NOMO-1 treated with DMSO at 0.1 percent for 48 hours (cell line): Measurements from ENCODE around the gene MTR.
A peak's percentile ranks its signal among the peaks of the same experiment; 100 is the strongest.

ENCODE experiments used
- DNase-seq: peaks from one replicate; lab custom pipeline; 2025; ENCODE audit not compliant: unreplicated experiment; lab: John Stamatoyannopoulos, UW

MTR gene

DNA sequence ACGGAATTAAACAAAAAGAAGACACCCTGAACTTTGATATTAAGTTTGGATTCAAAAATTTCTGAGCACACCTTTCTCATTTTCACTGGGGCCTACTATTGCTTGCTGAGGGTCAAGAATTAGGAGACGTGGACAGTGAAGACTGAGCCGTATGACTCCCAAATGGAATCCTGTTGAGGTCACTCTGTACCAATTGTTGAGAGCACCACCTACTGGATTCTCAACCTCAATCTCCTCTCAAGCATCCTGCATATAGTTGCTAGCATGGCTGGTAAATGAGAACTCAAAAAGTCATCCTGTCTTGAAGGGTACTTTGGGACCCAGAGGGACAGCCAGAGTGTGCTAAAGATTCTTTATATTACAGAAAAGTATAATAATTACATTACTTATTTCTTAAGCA lies 20.2 kb upstream of the MTR start:
- DNase-seq, result no peak

DNA sequence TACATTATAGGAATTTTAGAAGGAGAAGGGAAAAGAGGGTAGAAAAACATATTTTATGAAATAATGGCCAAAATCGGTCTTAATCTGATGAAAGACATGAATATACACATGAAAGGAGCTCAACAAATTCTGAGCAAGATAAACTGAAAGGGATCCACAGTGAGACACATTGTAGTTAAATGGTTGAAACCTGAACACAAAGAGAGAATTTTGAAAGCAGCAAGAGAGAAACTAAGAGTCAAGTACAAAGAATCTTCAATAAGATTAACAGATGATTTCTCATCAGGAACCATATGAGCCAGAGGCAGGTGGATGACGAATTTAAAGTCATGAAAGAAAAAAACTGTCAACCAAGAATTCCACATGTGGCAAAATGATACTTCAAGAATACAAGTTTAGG lies 15.8 kb upstream of the MTR start:
- no peak for DNase-seq

DNA sequence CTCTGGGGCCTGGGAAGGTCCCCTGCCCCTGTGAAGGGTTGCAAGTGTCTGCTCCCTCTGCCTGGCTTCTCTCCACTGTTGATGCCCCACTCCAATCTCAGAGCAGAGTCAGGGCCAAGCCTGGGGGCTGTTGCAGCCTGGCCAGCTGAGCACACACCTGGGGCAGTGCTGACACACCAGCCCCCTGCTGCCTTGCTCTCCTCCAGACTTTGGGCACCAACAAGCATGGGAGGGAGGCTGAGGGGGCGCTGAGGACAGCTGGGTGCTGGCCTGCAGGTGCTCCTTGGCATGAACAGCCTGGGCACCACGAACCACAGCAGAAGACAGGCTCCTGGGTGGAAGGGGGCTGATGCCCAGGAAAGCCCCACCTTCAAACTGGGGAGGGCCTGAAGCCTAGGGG lies 9.6 kb upstream of the MTR start:
- no peak for DNase-seq

DNA sequence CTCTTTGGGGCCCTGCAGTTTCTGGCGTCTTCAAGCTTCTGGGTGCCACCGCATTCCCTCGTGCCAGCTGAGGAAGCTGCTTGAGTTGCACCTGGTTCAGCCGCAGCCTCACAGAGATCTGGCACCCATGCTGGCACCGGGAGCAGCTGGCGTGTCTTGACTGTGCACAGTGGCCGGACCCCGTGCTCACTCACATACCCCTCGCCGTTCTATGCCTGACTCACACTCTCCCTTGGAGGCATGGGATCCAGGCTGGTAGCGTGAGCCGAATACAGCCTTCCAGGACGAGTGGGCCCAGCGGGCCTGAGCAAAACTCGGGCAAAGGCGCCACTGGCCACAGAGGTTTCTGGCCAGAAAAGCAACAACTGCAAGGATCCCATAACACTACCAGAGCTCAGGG lies 8.6 kb upstream of the MTR start:
- DNase-seq, result no peak

DNA sequence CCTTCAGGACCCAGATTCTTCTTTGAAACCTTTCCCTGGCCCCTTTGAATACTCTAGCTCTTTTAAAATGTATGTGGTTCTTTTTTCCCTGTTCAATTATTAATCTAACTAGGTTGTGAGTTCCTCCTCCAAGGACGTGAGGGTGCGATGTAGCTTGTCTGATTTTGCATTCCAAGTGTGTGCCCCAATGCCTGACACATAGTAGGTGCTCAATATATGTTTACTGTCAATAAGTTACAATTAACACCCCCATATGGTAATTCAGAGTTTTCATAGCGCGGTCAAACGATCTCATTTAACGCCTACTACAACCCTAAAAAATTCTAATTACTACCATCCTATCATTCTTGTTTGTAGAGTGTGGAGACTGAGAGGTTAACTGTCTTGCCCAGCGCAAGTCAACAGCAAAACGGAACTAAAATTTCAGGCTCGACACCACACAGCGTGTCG lies 482 bp upstream of the MTR start:
- no peak for DNase-seq

DNA sequence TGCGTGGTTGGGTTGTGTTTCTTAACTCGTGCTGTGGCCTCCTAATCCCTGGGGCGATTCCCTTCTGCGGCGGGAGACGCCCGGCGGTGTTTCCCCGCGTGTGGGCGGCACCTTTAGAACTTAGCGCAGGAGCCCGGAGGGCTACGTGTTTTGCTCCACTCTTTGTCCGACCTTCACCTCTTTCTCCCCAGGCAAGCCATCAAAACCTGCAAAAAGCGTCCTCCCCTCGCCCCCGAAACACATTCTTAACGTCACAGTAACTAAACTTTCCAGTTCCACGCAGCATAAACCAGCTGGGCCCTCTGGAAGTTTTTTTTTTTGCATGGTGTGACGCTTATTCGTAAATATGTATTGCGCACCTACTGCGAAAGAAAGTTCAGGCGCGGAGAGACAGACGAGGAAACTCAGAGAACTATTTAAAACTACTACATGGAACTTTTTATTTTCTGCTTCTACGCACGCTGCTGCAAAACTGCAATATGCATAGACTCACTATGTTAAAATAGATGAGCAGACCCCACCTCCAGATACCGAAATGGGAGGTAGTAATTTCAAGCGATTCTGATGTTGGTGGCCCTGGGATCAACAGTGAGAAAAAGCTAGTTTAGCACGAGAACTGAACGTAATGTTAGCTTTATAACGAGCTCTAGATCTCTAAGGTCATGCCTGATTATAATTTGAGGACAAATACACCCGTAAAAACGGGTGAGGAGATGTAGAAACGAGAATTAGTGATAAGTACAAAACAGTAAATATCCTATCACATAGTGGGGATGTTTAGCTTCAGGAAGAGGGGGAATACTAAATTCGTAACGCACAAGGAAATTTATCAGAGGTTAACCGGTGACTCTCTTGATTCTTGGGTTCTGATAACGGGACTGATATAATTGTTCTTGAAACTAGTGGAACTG lies 920 bp downstream of the MTR start:
- DNase-seq, result peak; percentile 40

DNA sequence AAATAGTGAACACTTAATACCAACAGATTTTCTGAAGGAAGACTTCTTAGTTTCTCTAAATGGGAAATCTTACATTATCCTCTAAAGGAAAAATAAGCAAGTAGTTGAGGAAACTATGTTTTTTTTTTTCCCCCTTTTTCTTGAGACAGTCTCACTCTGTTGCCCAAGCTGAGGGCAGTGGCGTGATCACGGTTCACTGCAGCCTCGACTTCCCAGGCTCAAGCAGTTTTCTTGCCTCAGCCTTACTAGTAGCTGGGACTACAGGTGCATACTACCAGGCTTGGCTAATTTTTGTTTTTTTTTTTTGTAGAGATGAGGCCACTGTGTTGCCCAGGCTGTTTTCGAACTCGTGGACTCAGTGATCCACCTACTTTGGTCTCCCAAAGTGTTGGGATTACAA lies 3.9 kb downstream of the MTR start:
- no peak for DNase-seq

DNA sequence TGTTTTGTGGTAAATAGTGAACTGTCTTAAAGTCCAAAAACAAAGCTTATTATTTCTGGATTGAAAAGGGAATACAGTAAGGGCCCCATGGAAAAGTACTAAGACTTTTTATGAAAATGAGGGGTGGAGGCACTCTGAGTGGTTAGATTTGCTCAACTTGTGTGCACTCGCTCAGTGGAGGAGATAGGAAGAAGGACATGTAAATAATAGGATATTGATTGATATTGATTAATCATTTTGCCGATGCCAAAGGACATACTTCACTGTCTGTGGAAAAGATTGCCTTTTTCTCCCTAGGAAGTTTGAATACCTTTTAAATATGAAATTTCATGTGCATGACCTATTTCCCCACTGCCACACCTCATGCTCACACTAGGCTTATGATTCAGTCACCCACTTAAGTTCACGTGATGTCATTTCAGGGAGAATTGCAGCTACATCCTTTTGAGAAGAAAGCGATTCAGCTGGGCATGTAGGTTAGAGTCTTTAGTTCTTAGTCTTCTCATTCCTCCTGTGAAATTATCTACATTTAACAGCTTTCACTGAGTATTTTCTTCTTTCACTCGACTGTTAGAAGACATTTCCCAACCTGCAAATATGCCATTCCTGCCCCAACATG lies 5.0 kb downstream of the MTR start:
- DNase-seq, result no peak

DNA sequence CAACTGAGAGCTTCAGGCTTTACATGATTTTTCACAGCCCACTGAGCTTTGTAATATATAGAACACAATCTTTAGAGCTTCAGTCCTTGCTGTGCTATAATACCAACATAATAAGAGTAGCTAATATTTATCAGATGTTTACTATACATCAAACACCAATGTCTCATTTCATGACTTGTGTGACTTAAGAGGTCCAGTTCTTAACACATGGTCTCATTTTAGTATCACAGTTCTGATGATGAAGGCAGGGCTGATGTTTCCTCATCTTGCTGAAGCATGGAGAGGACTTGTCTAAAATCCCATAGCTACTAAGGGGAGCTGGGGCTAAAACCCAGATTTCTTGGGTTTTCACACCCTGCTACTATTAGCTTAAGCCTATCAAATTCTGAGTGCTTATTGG lies 5.5 kb downstream of the MTR start:
- DNase-seq, result no peak

DNA sequence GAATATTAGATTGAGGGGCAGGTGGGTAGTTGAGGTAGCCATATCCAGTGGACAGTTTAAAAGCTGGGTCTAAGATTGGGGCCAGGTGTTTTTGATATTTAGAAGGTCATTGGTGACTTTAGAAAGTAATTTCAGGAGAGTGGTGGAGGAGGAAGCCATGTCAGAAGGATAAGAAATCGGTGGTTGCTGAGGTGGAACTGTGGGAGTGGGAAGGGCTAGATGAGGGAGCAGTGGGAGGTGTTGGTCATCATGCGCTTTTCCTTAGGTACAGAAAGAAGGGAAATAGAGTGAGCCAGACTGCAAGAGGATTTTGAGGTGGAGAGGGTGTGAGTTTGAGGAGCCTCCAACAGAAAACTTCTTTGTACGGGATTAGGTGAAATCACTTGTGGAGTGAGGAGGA lies 7.2 kb downstream of the MTR start:
- no peak for DNase-seq

DNA sequence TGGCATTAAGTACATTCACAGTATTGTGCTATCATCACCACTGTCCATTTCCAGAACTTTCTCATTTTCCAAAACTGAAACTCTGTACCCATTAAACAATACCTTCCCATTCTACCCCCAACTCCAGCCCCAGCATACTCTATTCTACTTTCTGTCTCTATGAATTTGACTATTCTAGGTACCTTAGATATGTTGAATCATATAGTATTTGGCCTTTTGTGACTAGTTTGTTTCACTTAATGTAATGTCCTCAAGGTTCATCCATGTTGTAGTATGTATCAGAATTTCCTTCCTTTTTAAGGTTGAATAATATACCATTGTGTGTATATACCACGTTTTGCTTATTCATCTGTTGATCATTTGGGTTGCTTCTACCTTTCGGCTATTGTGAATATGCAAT lies 11.5 kb downstream of the MTR start:
- DNase-seq, result no peak

DNA sequence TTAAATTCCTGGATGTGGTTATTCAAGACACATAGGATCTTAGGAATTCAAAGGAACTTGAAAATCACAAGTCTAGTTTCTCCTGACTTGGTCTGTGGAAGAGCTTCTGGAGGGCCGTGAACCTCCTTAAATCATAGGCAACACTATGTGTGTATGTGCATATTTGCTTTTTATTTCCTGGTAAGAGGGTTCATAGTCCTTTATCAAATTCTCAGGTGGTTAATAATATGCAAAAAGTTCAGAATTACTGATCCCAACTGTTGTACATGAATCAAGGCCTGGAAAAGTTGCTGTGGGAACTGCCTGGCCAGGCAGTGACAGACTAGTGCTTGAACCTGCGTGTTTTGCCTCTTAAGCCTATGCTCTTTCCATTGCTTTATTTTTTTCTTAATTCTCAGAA lies 12.9 kb downstream of the MTR start:
- no peak for DNase-seq

DNA sequence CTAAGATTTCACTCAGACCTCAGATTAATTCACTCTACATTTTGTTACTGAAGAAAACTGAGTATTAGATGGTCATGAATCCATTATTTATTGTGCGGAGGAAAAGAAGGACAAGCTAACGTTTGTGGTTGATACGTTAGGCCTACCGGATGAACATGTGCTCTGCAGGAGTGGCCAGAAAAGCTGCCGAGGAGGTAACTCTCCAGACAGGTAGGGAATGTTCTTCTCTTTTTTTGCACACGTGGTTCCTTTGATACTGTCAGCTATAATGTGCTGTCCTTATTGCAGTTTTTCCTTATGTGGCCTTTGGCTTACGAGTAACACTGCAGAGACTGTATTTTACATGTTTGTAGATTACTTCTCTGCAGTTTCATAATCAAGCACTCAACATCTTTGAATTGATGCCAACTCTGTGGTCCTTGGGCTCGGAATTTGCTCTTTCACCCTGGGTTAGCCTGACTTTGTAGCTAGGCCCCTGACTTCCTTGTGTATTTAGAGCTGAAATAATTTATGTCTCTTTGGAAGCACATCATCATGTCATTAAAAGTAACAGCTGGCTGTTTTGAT lies 13.6 kb downstream of the MTR start:
- DNase-seq, result no peak

DNA sequence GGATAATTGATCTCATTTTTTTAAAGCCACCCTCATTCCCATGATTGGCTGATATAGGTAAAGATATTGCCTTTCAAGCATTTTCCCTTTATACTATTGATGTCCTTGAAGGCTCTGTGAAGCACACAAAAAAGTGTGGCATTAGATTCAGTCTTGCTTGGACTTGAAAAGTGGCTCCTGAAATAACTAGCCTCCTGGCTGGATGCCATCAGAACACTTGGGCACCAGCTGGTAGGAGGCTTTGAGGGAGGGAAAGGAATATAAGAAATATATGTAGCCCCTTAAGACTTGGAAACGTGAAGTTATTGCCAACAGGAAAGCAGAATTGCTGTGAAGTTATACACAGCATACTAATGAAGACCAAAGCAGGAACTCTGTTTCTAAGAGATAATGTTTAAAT lies 14.1 kb downstream of the MTR start:
- DNase-seq, result no peak

DNA sequence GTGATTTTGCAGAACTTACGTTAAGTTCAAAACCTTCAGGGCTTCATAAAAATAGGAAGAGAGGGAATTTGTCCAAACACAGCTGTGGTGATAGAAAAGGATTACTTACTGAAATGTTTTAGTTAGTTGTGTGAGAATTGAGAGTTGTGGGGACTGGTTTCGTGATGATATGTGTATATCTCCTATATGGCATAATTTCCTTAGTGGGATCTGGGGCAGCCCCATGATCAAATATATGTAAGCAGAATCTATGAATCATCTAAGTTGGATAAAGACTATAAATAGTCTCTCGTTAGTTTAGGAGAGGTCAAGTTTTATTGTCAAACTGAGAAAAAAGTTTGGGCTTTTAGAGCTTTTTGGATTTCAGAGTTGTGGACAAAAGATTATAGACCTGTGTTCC lies 14.9 kb downstream of the MTR start:
- DNase-seq, result no peak

DNA sequence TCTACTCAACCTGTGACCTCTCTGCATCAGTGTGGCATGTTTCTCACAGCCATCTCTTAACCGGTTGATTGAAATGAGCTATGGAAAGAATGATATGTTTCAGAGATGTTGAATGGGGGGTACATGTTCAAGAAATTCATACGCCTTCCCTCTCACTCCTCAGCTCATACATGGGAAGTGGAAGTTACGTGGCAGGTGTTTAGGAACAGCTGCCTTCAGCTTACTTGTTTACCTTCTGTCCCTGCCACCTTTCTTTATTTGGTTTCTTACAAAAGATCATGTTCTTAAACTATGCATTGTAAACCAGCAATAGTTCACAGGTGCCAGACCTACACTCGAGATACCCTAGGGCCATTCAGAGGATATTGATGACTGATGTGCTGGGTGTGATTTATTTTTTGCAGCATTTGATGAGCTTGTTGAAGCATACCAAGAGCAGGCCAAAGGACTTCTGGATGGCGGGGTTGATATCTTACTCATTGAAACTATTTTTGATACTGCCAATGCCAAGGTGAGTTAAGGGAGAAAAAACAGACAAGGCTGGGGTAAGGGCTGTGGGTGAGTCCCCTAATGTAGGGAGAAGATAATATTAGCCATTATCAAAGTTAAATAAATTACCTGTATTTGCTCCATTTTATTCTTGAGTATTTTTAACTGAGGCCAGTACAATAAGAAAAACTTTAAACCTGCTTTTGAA lies 17.4 kb downstream of the MTR start:
- no peak for DNase-seq

DNA sequence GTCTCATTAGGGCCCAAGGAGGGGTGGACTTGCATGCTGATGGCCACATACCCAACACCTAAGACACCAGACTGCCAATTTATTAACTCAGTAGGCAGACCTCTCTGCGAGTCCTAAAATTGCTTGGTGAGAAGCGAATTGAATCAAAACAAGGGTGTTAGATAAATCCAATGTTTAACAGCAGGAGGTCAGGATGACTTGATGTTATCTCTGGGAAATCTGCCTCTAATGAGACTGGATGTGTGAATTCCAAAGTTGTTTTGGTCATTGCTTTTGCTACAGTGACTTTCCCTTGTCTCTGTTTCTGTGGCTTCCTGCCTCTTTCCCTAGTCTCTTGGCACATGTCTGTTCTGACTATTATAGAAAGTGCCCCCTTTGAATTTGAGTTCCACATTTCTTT lies 20.8 kb downstream of the MTR start:
- DNase-seq, result no peak

DNA sequence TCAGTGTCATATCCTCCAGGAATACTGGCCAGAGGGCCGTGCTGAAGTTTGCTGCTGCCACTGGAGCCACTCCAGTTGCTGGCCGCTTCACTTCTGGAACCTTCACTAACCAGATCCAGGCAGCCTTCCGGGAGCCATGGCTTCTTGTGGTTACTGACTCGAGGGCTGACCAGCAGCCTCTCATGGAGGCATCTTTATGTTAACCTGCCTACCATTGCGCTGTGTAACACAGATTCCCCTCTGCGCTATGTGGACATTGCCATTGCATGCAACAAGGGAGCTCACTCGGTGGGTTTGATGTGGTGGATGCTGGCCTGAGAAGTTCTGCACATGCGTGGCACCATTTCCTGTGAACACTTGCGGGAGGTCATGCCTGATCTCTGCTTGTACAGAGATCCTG lies 24.8 kb downstream of the MTR start:
- DNase-seq, result no peak

DNA sequence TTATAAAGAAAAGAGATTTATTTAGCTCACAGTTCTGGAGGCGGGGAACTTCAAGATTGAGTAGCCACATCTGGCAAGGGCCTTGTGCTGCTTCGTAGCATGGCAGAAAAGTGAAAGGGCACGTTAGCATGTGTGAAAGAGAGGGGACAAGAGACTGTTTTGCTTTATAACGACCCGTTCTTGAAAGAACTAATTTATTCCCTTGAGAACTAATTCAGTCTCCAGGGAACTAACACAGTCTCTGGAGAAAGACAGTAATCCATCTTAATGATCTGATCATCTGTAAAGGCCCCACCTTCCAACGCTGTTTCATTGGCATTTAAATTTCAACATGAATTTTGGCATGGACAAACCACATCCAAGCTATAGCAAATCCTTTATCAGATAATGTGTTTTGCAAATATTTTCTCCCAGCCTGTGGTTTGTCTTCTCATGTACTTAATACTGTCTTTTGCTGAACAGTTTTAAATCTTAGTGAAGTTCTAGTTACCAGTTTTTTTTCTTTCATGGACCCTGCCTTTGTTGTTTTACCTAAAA lies 26.1 kb downstream of the MTR start:
- no peak for DNase-seq

DNA sequence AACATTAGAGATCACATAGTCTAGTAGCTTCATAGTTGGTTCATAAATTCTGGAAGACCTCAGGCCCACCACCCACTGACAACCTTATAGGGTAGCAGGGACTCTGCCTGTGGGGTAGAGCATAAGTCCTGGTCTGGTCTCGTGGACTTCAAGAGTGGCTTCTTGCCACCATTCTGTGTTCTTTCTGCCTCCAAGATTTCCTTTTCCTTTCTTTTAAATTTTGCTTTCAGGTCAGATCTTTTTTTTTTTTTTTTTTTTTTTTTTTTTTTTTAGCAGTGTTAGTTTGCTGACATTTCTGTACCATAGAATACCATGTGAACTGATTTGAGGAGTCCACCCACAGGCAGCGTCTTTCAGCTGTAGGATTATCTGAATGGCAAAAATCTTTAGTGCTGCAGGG lies 28.5 kb downstream of the MTR start:
- DNase-seq, result no peak

DNA sequence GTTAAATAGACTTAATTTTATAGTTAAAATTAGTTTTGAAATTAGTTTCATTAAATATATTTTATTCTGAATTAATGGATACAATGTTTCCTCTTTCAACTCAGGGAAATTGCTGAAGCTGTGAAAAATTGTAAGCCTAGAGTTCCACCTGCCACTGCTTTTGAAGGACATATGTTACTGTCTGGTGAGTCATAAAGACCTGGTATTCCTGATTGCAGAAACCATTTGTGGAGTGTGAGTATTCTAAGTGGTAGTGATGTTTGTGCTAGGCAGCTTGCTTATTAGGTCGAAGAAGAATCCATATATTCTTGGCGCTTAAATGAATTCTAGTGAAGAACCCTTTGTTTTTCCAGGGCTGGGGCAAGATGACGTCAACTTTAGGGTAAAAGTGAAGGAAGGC lies 34.0 kb downstream of the MTR start:
- no peak for DNase-seq

DNA sequence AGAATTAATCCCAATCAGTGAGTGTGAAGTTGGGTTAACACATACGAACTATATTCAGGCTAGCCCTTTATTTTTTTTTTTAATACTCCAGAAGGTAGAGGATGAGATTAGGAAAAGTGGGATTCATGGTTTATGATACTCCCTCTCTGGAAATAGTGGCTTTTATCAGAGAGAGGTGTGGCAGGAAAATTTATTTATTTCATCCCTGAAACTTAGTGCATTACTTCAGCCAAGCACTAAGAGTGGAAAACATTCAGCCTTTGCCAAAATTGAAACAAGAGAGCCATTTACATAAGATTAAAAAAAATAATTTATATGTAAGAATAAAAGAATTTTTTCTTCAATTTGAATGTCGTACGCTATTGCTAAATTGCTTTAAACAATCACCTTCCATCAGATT lies 35.0 kb downstream of the MTR start:
- DNase-seq, result no peak
